HG02678 (cell line): ENCODE measurements around the gene ALKBH8.
"Not testable (repeated sequence)": the region's sequence is repeated elsewhere in the genome, so short reads cannot be mapped to it uniquely, and the experiment has no call there.

Experiments used
- ATAC-seq: cut with Tn5 transposase; IDR thresholded peaks from one replicate; pipeline ENCODE4 v1.9.1; 2021; ENCODE audit warnings: mild to moderate bottlenecking, moderate library complexity; ENCODE audit not compliant: unreplicated experiment

ALKBH8 gene

DNA sequence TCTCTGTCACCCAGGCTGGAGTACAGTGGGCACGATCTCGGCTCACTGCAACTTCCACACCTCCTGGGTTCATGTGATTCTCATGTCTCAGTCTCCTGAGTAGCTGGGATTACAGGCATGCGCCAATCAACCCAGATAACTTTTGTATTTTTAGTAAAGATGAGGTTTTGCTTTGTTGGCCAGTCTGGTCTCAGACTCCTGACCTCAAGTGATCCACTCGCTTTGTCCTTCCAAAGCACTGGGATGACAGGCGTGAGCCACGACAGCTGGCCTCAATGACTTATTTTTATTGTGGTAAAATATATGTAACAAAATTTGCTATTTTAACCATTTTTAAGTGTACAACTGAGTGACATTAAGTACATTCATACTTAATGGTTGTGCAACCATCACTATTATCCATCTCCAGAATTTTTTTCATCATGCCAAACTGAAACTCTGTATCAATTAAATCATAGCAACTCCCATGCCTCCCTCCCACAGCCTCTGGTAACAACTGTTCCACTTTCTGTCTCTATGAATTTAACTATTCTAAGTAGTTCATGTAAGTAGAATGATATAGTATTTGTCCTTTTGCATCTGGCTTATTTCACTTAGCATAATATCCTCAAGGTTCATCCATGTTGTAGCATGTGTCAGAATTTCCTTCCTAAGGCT, 57.2 kb downstream of the ALKBH8 start:
- ATAC-seq, result no peak

DNA sequence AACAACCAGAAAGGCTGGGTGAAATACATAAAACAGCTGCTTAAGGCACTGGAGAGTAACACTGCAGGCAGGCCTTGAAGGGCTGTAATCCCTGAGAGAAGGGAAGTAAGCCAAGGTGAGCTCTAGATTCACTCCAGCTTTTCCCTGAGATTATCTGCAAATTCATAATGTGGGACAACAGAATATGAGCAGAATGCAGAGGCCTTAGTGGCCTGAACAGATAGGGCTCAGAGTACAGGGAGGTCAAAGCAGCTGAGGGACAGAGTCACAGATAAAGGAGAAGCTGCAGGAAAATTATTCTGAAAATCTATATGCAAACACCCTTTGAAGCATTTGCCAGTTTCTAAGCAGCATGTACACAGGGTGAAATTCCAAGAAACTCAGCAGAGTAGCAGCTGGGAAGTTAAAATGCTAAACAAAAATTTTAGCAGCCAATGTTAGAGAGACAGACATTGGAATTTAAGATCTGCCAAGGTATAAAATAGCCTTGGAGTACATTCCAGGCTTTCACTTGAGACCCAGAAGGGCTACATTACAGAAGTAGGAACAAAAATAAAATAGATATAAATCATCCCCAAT, 59.8 kb downstream of the ALKBH8 start:
- no peak for ATAC-seq

DNA sequence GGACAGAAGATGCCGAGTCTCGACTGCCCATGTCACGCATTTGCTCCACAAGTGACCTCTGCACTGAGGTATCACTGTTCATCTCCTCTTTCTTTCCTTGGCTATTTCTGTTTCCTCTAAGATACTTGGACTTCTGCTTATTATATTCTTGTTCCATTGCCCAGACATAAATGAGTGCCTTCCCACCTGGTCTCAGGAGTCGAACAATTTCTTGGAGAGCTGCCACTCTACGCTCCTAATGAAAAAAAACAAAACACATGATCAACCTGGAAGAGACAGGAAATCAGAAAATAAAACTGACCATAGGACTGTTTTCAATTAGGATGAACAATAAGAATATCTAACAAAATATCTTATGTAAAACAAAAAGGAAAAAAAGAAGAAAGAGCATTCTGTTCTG, 60.6 kb downstream of the ALKBH8 start:
- ATAC-seq, result no peak

DNA sequence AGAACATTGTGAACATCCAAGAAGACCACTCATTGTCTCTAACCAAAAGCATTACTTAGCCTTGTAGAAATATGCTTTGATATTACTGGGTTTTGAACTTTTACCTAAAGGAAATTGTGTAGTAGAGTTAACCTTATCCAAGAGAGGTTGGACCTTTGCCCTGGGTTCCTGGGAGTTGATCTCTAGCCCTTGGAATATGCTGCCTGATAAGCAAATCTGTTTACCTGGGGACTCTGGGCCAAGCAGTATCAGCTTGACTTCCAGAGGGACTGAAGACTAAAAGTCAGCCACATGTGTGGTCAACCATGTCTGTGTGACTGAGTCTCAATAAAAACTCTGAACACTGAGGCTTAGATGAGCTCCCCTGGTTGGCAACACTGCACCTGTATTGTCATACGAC, 63.8 kb downstream of the ALKBH8 start:
- ATAC-seq, result no peak

- ATAC-seq, result not testable (repeated sequence)
Observed at GRCh38 chr11:107497371-107497770, 68.2 kb downstream of the ALKBH8 start.

- no peak for ATAC-seq
Observed at GRCh38 chr11:107496011-107496410, 69.5 kb downstream of the ALKBH8 start.

- no peak for ATAC-seq
Observed at GRCh38 chr11:107494055-107494454, 71.5 kb downstream of the ALKBH8 start.

- no peak for ATAC-seq
Observed at GRCh38 chr11:107493117-107493516, 72.4 kb downstream of the ALKBH8 start.

- no peak for ATAC-seq
Observed at GRCh38 chr11:107490836-107491235, 74.7 kb downstream of the ALKBH8 start.

DNA sequence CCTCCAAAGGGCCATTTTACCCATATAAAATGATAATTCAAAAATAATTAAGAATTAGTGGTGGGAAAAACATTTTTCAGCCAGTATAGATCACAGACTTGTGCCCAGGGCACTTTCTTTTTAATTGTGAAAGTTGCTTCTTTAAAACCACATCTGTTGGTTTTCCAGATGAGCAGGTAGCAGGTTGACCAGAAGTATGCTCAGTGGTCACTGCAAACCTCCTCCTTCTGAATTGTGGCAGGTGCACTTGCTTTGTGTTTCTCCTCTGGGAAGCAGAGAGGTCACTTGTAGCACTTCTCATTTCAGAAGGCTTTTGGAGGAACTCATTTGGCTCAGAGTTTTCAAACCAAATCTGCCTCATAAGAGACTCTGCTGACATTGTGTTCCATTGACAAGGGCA, 83.3 kb downstream of the ALKBH8 start:
- ATAC-seq, result no peak

GRCh38 chr11:107478922-107479321, 86.6 kb downstream of the ALKBH8 start:
- ATAC-seq, result no peak

- ATAC-seq, result no peak
Observed at GRCh38 chr11:107477820-107478219, 87.7 kb downstream of the ALKBH8 start.

DNA sequence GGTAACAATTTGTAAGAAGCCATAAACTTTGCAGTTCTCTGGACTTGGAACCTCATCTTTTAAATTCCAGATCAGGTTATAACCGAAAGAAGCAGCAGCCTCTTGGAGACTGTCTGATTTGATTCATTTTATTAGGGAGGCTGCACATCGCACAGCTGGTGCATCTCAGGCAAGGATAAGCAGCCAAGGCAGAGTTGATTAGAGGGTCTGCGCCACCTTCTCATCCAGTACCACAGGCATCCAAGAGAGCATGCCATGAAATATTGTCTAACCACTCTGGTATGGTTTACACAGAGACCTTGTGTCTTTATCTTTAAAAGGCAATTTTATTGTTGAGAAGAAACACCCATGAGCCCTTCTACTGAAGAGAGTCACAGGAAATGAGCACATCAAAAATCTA, 91.7 kb downstream of the ALKBH8 start:
- ATAC-seq, result no peak

DNA sequence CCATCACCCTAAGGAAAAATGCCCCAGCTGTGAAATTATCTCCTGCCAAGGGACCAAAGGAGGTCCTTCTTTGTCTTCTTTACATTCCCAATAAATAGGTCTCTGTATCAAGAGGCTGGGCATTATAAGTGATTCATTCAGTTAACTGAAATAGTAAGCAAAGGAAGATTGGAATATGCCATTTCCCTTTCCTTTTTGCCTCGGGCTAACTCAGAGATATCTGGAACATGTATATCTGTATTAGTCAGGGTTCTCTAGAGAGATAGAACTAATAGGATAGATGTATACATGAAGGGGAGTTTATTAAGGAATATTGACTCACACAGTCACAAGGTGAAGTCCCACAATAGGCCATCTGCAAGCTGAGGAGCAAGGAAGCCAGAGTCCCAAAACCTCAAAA, 92.6 kb downstream of the ALKBH8 start:
- ATAC-seq, result no peak

DNA sequence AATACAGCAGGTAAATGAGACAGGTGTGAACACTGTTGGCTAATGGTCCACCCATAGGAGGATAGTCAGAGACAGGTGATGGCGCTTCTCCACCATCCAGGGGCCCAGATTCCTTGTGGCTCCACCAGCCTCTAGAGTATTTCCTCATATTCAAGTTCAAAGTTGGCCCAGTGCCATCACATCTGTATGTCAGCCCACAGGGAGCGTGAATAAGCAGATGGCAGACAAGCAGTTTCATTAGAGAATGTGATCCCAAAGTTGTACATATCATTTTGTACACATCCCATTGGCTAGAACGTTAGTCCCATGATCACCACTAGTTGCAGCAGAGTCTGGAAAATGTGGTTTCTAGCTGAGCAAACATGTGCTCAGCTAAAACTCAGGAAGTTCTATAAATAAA, 96.9 kb downstream of the ALKBH8 start:
- ATAC-seq, result no peak

- no peak for ATAC-seq
Observed at GRCh38 chr11:107467696-107468095, 97.8 kb downstream of the ALKBH8 start.

DNA sequence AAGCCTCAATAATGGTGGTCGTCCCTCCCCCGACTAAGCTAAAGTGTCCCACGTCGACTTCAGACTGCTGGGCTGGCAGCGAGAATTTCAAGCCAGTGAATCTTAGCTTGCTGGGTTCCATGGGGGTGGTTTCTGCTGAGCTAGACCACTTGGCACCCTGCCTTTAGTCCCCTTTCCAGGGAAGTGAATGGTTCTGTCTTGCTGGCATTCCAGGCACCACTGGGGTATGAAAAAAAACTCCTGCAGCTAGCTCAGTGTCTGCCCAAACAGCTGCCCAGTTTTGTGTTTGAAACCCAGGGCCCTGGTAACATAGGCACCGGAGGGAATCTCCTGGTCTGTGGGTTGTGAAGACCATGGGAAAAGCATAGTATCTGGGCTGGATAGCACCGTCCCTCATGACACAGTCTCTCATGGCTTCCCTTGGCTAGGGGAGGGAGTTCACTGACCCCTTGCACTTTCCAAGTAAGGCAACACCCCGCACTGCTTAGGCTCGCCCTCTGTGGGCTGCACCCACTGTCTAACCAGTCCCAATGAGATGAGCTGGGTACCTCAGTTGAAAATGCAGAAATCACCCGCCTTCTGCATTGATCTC, 99.2 kb downstream of the ALKBH8 start:
- not testable (repeated sequence) for ATAC-seq

DNA sequence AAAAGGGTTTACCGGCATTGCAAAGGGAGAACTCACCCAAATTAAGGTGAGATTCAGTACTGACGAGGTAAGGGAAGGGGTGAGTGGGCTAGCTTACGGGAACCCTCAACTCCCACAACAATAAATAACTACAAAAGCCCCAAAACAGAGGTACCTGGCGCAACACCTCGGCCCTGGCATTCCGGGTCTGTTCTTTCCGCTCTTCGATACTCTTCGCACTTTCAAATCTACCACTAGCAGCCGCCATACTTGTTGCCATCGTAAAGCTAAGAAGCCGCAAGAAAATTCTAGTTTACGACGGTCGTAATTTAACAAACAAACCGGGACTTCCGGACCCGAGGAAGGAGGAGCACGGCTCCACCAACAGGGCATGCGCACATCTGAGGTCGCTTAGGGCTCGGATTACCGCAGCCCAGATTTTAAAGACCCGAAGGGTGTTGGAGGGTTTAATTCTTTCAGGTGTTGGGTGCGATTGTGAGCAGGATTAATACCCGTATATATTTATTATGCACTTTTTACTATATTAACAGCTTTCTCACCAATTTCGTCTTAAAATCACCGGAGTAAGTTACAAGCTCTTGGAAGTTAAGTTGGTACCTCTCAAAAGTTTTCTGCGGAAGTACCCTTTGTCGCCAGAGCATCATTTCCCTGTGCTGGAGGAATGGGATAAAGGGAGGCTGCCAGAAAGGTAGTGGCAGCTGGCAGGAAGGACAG, 107.8 kb downstream of the ALKBH8 start, which contains the start of gene CWF19L2:
TSS of gene CWF19L2 (minus strand) at position 268 of the 714 bp plus-strand sequence. CDS start at position 259, 9 bp downstream.
- peak; percentile 97 for ATAC-seq

GRCh38 chr11:107457205-107457557, 108.4 kb downstream of the ALKBH8 start:
- ATAC-seq, result peak; percentile 46

- ATAC-seq, result no peak
Observed at GRCh38 chr11:107453594-107454286, 111.8 kb downstream of the ALKBH8 start.
